Effector memory CD8-positive, alpha-beta T cell (primary cell): ENCODE results near the gene KHK.
A peak's percentile ranks its signal among the peaks of the same experiment; 100 is the strongest.
"Not testable (repeated sequence)": the region's sequence is repeated elsewhere in the genome, so short reads cannot be mapped to it uniquely, and the experiment has no call there.

ENCODE experiments used
- ATAC-seq: fragments of 150-1000 bp; cut with Tn5 transposase; replicated peaks from 2 replicates; pipeline ENCODE4 v1.10.0; 2021; ENCODE audit warnings: mild to moderate bottlenecking, moderate library complexity
- DNase-seq, 3 experiments: peaks; one replicate each; pipeline ENCODE4 v3.0.0; 2021
- H3K27ac Mint-ChIP-seq, 2 donors: one replicate each; pipeline ENCODE4 v1.8.0; 2022; ENCODE audit warnings: mild to moderate bottlenecking in 2 of 2, mixed read lengths in 2 of 2, moderate library complexity in 2 of 2
- H3K27me3 Mint-ChIP-seq, 2 donors: one replicate each; pipeline ENCODE4 v1.8.0; 2022; ENCODE audit warnings: mixed read lengths in 2 of 2
- H3K36me3 Mint-ChIP-seq: one replicate; pipeline ENCODE4 v1.8.0; 2022; ENCODE audit warnings: mild to moderate bottlenecking, moderate library complexity, mixed read lengths; ENCODE audit not compliant: insufficient read depth
- H3K4me1 Mint-ChIP-seq, 2 donors: one replicate each; pipeline ENCODE4 v1.8.0; 2022; ENCODE audit warnings: low read depth in 2 of 2, mixed read lengths in 2 of 2
- H3K4me3 Mint-ChIP-seq, 2 donors: one replicate each; pipeline ENCODE4 v1.8.0; 2022; ENCODE audit warnings: mild to moderate bottlenecking in 2 of 2, mixed read lengths in 2 of 2, moderate library complexity in 2 of 2
- H3K9me3 Mint-ChIP-seq, 2 donors: one replicate each; pipeline ENCODE4 v1.8.0; 2022; ENCODE audit warnings: mixed read lengths in 2 of 2

KHK gene

GRCh38 chr2:27069961-27070618 lies 16.5 kb upstream of the KHK start:
- ATAC-seq (no peak), DNase-seq (no peak)
- Mint-ChIP-seq H3K36me3 (peaks cover 42% of the 10 kb centered on the region), H3K9me3 (no peaks in the 10 kb centered on the region), H3K4me1 (peaks cover 37 to 62% of the 10 kb centered on the region in 2 donors), H3K27me3 (no peaks in the 10 kb centered on the region), H3K27ac (peak overlapping the region; percentile 91 to 96), H3K4me3 (peak overlapping the region; percentile 97 to 99)

DNA sequence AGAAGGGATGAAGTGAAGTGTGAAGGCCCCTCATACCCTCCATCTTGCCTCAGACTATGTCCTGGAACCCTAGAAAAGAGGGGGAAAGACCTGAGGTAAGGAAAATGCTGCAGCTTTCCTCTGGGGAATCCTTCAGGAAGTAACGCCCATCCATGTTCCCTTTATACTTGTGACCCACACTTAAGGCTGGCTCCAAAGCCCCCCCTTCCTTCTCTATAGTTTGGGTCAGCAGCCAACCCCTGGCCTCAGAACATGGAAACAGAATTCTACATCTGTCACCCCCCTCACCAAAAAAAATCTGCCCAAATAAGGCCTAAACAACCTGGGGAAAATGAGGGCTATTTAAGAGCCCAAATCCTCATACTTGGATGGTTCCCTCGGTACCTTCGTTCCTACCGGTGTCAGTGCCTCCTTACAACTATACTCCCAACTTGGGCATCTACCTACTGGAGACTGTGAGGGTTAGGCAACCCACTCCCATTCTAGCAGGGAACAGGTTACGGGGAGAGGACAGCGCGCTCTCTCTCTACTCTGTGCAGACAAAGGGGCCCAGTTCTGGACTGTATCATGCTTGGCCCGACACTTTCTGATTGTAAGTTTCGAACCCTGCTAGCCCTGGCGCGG lies 15.8 kb upstream of the KHK start:
- Mint-ChIP-seq H3K27me3 (no peaks in the 10 kb centered on the region), H3K27ac (peak overlapping the region; percentile 91 to 96), H3K9me3 (no peaks in the 10 kb centered on the region), H3K4me1 (peaks cover 44 to 62% of the 10 kb centered on the region in 2 donors), H3K36me3 (peaks cover 35% of the 10 kb centered on the region), H3K4me3 (peak overlapping the region; percentile 97 to 99)
- DNase-seq (peak in 1 of 3 experiments; percentile 21), ATAC-seq (peak; percentile 9)

GRCh38 chr2:27071277-27071989 lies 15.1 kb upstream of the KHK start, which contains the start of gene OST4:
Gene OST4, minus strand, starts transcription at chr2:27071654.
- peaks cover 29% of the 10 kb centered on the region for H3K36me3 Mint-ChIP-seq
- H3K9me3 Mint-ChIP-seq, result no peaks in the 10 kb centered on the region
- H3K27me3 Mint-ChIP-seq, result no peaks in the 10 kb centered on the region
- peaks cover 48 to 62% of the 10 kb centered on the region in 2 donors for H3K4me1 Mint-ChIP-seq
- H3K27ac Mint-ChIP-seq, result peak within 1 kb of the TSS; percentile 91 to 96
- ATAC-seq, result peak; percentile 90
- H3K4me3 Mint-ChIP-seq, result peak within 1 kb of the TSS; percentile 97 to 99
- peak; percentile 85 to 87 (median 85) for DNase-seq

DNA sequence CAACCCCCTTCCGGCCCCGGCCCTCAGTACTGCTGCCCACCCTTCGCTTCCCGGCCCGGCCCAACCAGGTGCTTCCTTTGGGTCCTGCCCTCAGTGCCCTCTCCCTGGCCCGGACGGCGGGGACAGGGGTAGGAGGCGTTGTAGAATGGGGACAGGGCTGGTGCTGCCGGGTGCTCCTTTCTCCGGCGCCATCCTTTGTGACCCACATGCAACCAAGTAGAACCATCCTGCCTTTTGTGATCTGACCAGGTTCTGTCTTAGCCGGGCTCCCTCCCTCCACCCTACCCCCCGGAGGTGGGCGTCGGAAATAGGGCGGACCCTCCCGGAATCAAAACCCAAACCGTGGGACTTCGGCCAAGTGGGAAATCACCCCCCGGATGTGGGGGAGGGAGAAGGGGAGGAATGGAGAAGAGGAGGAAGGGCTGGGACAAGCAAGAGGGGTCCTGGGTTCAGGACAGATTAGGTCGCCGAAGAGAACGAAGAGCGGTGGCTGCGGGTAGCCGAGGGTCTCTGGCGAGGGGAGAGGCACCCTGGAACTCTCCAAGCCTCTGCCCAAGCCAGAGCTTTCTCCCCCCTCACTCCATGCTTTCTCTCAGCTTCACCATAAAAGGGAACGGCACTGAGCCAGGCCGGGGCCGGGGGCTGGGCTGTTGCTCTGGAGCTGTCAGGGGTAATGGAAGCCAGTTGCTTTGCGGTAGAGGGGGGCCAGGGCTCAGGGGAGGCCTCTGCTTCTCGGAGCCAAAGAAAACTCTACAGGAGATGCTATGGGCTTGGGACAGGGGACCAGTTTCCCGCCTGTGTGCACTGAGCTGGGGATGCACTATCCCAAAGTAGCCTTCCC lies 14.4 kb upstream of the KHK start:
- ATAC-seq, result peak; percentile 21
- DNase-seq, result no peak
- Mint-ChIP-seq H3K9me3 (no peaks in the 10 kb centered on the region), H3K4me1 (peaks cover 49 to 61% of the 10 kb centered on the region in 2 donors), H3K27ac (peak overlapping the region; percentile 38 to 74), H3K27me3 (no peaks in the 10 kb centered on the region), H3K36me3 (peaks cover 23% of the 10 kb centered on the region), H3K4me3 (peak overlapping the region; percentile 85 to 97)

GRCh38 chr2:27072920-27073319 lies 13.7 kb upstream of the KHK start:
- Mint-ChIP-seq H3K4me3 (peak overlapping the region; percentile 85 to 97), H3K4me1 (peaks cover 47 to 56% of the 10 kb centered on the region in 2 donors), H3K27me3 (no peaks in the 10 kb centered on the region), H3K36me3 (peaks cover 23% of the 10 kb centered on the region), H3K27ac (peak overlapping the region; percentile 38 to 49), H3K9me3 (no peaks in the 10 kb centered on the region)
- no peak for DNase-seq
- ATAC-seq, result no peak

DNA sequence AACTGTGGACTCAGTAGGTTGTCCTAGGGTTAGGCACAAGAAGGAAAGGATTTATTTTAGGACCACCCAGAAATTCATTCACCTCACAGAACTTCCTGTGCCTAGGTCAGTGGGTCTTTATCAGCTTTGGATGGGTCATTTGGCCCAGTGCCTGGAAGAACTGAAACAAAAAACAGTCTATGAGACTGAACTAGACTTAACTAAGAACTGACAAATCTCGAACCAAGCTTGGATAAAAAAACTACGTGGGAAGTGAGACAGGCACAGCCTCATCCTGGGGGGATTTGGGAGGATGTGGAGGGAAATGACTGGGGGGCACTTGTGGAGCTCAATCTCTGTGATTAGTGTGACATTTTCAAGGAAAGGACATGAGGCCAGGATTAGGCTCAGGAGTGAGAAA lies 12.8 kb upstream of the KHK start:
- Mint-ChIP-seq H3K27me3 (no peaks in the 10 kb centered on the region), H3K36me3 (peaks cover 17% of the 10 kb centered on the region), H3K4me1 (peaks cover 43 to 49% of the 10 kb centered on the region in 2 donors), H3K4me3 (no peak overlapping the region), H3K9me3 (no peaks in the 10 kb centered on the region), H3K27ac (peak overlapping the region in 1 of 2 donors; percentile 76)
- no peak for ATAC-seq
- no peak for DNase-seq

DNA sequence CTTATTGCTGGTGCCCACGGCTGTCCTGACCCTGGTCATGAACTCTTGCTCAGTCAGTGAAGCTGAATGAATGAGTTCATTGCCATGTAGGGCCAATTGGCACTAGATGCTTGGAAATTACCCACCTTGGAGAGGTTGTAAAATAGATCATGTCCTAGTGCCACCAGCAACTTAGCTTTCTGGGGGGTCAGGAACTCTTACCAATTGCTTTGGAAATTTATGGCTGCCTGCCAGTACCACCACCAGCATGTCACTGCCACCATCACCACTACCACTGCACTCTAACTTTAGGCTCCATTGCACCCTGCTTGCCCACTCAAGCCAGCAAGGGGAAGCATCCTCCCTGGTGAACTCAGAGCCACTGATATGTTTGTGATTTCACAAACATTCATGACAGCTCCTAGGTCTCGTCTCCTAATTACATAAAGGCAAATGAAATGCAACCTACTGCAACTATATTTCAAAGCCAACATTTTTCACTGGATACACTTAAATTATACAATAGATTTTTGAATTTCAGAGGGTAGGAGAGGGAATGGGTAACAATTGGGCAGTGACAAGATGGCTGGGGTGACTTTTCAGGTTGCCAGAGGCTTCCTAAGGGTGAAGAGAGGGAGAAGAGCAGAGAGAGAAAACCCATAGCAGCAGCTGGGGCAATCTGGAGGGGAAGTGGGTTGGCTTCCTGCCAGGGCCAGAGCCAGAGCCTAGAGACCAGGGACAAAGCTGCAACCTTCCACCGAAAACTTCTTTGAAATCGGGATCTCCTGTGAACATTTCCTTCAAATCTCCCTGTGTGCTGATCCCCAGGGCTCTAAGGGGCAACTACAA lies 11.6 kb upstream of the KHK start:
- H3K27ac Mint-ChIP-seq, result peak overlapping the region in 1 of 2 donors; percentile 88
- H3K27me3 Mint-ChIP-seq, result no peaks in the 10 kb centered on the region
- peaks cover 8% of the 10 kb centered on the region for H3K36me3 Mint-ChIP-seq
- no peaks in the 10 kb centered on the region for H3K9me3 Mint-ChIP-seq
- ATAC-seq (peak; percentile 16), DNase-seq (peak; percentile 38 to 47 (median 46))
- H3K4me1 Mint-ChIP-seq, result peaks cover 31 to 38% of the 10 kb centered on the region in 2 donors
- H3K4me3 Mint-ChIP-seq, result peak overlapping the region; percentile 8 to 57

DNA sequence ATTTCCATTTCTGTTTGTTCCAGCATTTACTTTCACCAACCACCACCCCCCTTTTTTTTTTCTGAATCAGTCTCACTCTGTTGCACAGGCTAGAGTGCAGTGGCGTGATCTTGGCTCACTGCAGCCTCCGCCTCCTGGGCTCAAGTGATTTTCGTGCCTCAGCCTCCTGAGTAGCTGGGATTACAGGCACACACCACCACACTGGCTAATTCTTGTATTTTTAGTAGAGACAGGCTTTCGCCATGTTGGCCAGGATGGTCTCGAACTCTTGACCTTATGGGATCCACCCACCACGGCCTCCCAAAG lies 11.1 kb upstream of the KHK start:
- peak overlapping the region; percentile 8 to 57 for H3K4me3 Mint-ChIP-seq
- not testable (repeated sequence) for H3K9me3 Mint-ChIP-seq, H3K36me3 Mint-ChIP-seq, DNase-seq, H3K27me3 Mint-ChIP-seq, ATAC-seq
- H3K4me1 Mint-ChIP-seq, result peaks cover 34 to 38% of the 10 kb centered on the region in 2 donors
- H3K27ac Mint-ChIP-seq, result peak overlapping the region in 1 of 2 donors; percentile 88

GRCh38 chr2:27076323-27076722 lies 10.2 kb upstream of the KHK start:
- Mint-ChIP-seq H3K4me3 (peak overlapping the region in 1 of 2 donors; percentile 1), H3K36me3 (peaks cover 3% of the 10 kb centered on the region), H3K27ac (no peak overlapping the region), H3K4me1 (peaks cover 35 to 39% of the 10 kb centered on the region in 2 donors), H3K27me3 (no peaks in the 10 kb centered on the region), H3K9me3 (no peaks in the 10 kb centered on the region)
- ATAC-seq (no peak), DNase-seq (no peak)

GRCh38 chr2:27077231-27077630 lies 9.3 kb upstream of the KHK start:
- ATAC-seq (no peak), DNase-seq (no peak)
- H3K36me3 Mint-ChIP-seq, result peaks cover 3% of the 10 kb centered on the region
- no peak overlapping the region for H3K27ac Mint-ChIP-seq
- H3K4me3 Mint-ChIP-seq, result no peak overlapping the region
- H3K9me3 Mint-ChIP-seq, result no peaks in the 10 kb centered on the region
- H3K27me3 Mint-ChIP-seq, result no peaks in the 10 kb centered on the region
- H3K4me1 Mint-ChIP-seq, result peaks cover 36 to 40% of the 10 kb centered on the region in 2 donors

DNA sequence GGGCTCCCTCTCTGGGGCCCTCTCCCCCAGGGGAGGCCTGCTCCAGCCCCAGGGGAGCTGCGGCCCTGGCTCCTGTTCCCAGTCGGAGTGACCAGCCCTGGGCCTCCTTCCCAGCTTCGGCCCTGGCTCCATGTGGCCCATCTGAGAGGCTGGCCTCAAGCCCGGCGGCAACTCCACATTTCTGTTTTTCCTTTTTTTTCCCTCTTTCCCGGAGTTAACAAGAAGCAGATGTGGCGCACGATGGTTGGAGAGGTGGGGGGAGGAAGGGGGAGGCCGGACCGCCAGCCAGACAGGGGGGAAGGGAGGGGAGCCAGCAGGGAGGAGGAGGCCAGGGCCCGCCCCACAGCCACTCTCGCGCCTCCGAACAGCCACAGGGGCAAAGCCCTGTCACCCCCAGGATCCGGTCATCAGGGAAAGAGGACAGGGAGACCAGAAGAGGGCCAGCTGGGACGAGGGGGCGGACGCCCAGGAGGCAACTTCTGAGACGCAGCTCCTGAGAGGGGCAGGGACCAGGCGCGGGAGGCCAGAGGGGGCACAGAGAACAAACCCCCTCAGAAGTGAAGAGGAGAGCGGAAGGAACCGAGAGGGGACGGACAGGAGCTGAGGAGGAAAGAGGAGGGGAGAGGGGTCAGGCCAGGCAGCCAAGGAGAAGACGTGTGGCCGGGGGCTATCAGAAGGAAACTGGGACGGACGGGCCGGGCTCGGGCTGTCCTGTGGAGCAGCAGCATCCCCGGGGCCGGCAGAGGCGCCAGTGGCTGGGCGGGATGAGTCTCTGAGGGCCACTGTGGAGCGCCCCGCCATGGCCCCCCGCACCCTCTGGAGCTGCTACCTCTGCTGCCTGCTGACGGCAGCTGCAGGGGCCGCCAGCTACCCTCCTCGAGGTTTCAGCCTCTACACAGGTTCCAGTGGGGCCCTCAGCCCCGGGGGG lies 8.0 kb upstream of the KHK start, which contains the start of gene EMILIN1:
Gene EMILIN1, plus strand, starts transcription at position 349 of the 928 bp plus-strand sequence. Its CDS starts 451 bp downstream, at position 800.
- no peak for DNase-seq
- H3K4me3 Mint-ChIP-seq, result no peak within 1 kb of the TSS
- H3K27ac Mint-ChIP-seq, result peak within 1 kb of the TSS in 1 of 2 donors; percentile 42
- peaks cover 35 to 36% of the 10 kb centered on the region in 2 donors for H3K4me1 Mint-ChIP-seq
- ATAC-seq, result no peak
- no peaks in the 10 kb centered on the region for H3K27me3 Mint-ChIP-seq
- no peaks in the 10 kb centered on the region for H3K9me3 Mint-ChIP-seq
- peaks cover 3% of the 10 kb centered on the region for H3K36me3 Mint-ChIP-seq
